ENCODE results near the gene CRELD1. TPM values are rescaled to one million over a fixed set of nuclear protein-coding genes. Genes with fewer than 3 reads are reported as not detected.

CRELD1 gene
- total RNA-seq, 1 donor = 7.6 TPM

GRCh38 chr3:9942164-9942563, 8.5 kb downstream of the CRELD1 start:
- TF ChIP-seq, protein P1, sequence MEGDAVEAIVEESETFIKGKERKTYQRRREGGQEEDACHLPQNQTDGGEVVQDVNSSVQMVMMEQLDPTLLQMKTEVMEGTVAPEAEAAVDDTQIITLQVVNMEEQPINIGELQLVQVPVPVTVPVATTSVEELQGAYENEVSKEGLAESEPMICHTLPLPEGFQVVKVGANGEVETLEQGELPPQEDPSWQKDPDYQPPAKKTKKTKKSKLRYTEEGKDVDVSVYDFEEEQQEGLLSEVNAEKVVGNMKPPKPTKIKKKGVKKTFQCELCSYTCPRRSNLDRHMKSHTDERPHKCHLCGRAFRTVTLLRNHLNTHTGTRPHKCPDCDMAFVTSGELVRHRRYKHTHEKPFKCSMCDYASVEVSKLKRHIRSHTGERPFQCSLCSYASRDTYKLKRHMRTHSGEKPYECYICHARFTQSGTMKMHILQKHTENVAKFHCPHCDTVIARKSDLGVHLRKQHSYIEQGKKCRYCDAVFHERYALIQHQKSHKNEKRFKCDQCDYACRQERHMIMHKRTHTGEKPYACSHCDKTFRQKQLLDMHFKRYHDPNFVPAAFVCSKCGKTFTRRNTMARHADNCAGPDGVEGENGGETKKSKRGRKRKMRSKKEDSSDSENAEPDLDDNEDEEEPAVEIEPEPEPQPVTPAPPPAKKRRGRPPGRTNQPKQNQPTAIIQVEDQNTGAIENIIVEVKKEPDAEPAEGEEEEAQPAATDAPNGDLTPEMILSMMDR (IDR thresholded peaks at IDR 0.05; ENCODE audit: extremely low read depth, low read depth, low read length) = no peak
- Histone ChIP-seq H2AFZ (ENCODE audit: low read length) (no peak overlapping the region), H3K36me3 (ENCODE audit: insufficient read depth, low read length) (peaks cover 11% of the 10 kb centered on the region), H4K20me1 (ENCODE audit: insufficient read depth, low read length) (no peaks in the 10 kb centered on the region), H3K4me2 (ENCODE audit: insufficient read depth, low read length) (no peak overlapping the region), H3K27me3 (ENCODE audit: insufficient read depth, low read length) (no peaks in the 10 kb centered on the region), H3K79me2 (ENCODE audit: insufficient read depth, low read length) (no peaks in the 10 kb centered on the region), H3K27ac (ENCODE audit: low read depth, low read length) (no peak overlapping the region), H3K4me1 (ENCODE audit: insufficient read depth, low read length) (peaks cover 7% of the 10 kb centered on the region), H3K4me3 (ENCODE audit: insufficient read depth, low read length) (no peak overlapping the region), H3K9me3 (ENCODE audit: low read depth, low read length) (no peaks in the 10 kb centered on the region)
- no peak for DNase-seq (ENCODE audit: insufficient read length, low spot score, missing footprints)

- no peak for DNase-seq (ENCODE audit: insufficient read length, low spot score, missing footprints)
- H4K20me1 ChIP-seq (ENCODE audit: insufficient read depth, low read length) = no peaks in the 10 kb centered on the region
- no peak overlapping the region for H3K27ac ChIP-seq (ENCODE audit: low read depth, low read length)
- H3K36me3 ChIP-seq (ENCODE audit: insufficient read depth, low read length) = peaks cover 4% of the 10 kb centered on the region
- H3K4me1 ChIP-seq (ENCODE audit: insufficient read depth, low read length) = peaks cover 14% of the 10 kb centered on the region
- TF ChIP-seq, protein P1 (IDR thresholded peaks at IDR 0.05; ENCODE audit: extremely low read depth, low read depth, low read length) = no peak
- H3K79me2 ChIP-seq (ENCODE audit: insufficient read depth, low read length) = no peaks in the 10 kb centered on the region
- no peak overlapping the region for H3K4me3 ChIP-seq (ENCODE audit: insufficient read depth, low read length)
- H3K4me2 ChIP-seq (ENCODE audit: insufficient read depth, low read length) = no peak overlapping the region
- H2AFZ ChIP-seq (ENCODE audit: low read length) = no peak overlapping the region
- no peaks in the 10 kb centered on the region for H3K9me3 ChIP-seq (ENCODE audit: low read depth, low read length)
- no peaks in the 10 kb centered on the region for H3K27me3 ChIP-seq (ENCODE audit: insufficient read depth, low read length)
Measured at GRCh38 chr3:9942934-9943690, 9.5 kb downstream of the CRELD1 start.

GRCh38 chr3:9944271-9944670, 10.6 kb downstream of the CRELD1 start:
- Histone ChIP-seq H3K79me2 (ENCODE audit: insufficient read depth, low read length) (no peaks in the 10 kb centered on the region), H3K27me3 (ENCODE audit: insufficient read depth, low read length) (no peaks in the 10 kb centered on the region), H2AFZ (ENCODE audit: low read length) (no peak overlapping the region), H4K20me1 (ENCODE audit: insufficient read depth, low read length) (no peaks in the 10 kb centered on the region), H3K9me3 (ENCODE audit: low read depth, low read length) (no peaks in the 10 kb centered on the region), H3K4me2 (ENCODE audit: insufficient read depth, low read length) (no peak overlapping the region), H3K27ac (ENCODE audit: low read depth, low read length) (no peak overlapping the region), H3K36me3 (ENCODE audit: insufficient read depth, low read length) (peaks cover 4% of the 10 kb centered on the region), H3K4me1 (ENCODE audit: insufficient read depth, low read length) (peaks cover 15% of the 10 kb centered on the region), H3K4me3 (ENCODE audit: insufficient read depth, low read length) (no peak overlapping the region)
- DNase-seq (ENCODE audit: insufficient read length, low spot score, missing footprints) = no peak
- TF ChIP-seq, protein P1 (IDR thresholded peaks at IDR 0.05; ENCODE audit: extremely low read depth, low read depth, low read length) = no peak

- Histone ChIP-seq H4K20me1 (ENCODE audit: insufficient read depth, low read length) (no peaks in the 10 kb centered on the region), H3K79me2 (ENCODE audit: insufficient read depth, low read length) (no peaks in the 10 kb centered on the region), H3K36me3 (ENCODE audit: insufficient read depth, low read length) (peaks cover 4% of the 10 kb centered on the region), H3K4me2 (ENCODE audit: insufficient read depth, low read length) (peak overlapping the region; percentile 94), H3K27me3 (ENCODE audit: insufficient read depth, low read length) (no peaks in the 10 kb centered on the region), H3K27ac (ENCODE audit: low read depth, low read length) (no peak overlapping the region), H3K4me1 (ENCODE audit: insufficient read depth, low read length) (peaks cover 15% of the 10 kb centered on the region), H2AFZ (ENCODE audit: low read length) (no peak overlapping the region), H3K9me3 (ENCODE audit: low read depth, low read length) (no peaks in the 10 kb centered on the region), H3K4me3 (ENCODE audit: insufficient read depth, low read length) (no peak overlapping the region)
- TF ChIP-seq, protein P1 (IDR thresholded peaks at IDR 0.05; ENCODE audit: extremely low read depth, low read depth, low read length) = no peak
- DNase-seq (ENCODE audit: insufficient read length, low spot score, missing footprints) = no peak
Measured at GRCh38 chr3:9945358-9945757, 11.7 kb downstream of the CRELD1 start.
